ENCODE measurements around the gene SLC19A1.

SLC19A1 gene

DNA sequence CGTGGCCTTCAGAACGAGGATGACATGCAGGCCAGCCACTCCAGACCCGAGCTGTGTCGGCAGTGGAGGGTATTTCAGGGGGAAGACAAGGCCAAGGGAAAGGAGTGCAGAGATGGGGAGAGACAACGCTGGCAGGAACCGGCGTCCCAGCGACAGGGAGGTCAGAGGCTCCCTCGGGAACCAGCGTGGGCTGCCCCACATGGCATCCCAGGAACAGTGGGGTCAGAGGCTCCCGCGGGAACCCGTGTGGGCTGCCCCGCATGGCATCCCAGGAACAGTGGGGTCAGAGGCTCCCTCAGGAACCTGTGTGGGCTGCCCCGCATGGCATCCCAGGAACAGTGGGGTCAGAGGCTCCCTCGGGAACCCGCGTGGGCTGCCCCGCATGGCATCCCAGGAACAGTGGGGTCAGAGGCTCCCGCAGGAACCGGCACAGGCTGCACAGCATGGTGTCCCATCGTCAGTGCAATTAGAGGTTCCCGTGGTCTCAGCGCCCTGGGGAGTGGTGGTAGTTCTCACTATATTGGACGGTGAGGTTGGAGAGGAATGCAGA lies 43.0 kb downstream of the SLC19A1 start:
- Histone ChIP-seq H3K4me3 (ENCODE audit: low read length in 2 of 2) (no peak overlapping the region), H3K9me3 (ENCODE audit: control insufficient read depth in 2 of 2, low read length in 2 of 2) (no peaks in the 10 kb centered on the region), H3K27ac (ENCODE audit: low read depth in 2 of 2, low read length in 2 of 2) (no peak overlapping the region), H3K9ac (ENCODE audit: low read depth in 1 of 2, low read length in 2 of 2) (no peak overlapping the region), H3K36me3 (ENCODE audit: control insufficient read depth in 2 of 2, insufficient read depth in 2 of 2, low read length in 2 of 2) (peaks cover 0 to 1% of the 10 kb centered on the region in 2 donors), H3K27me3 (ENCODE audit: control insufficient read depth in 2 of 2, insufficient read depth in 2 of 2, low read length in 2 of 2) (no peaks in the 10 kb centered on the region), H3K4me1 (ENCODE audit: control insufficient read depth in 2 of 2, insufficient read depth in 2 of 2, low read length in 2 of 2) (no peaks in the 10 kb centered on the region)

DNA sequence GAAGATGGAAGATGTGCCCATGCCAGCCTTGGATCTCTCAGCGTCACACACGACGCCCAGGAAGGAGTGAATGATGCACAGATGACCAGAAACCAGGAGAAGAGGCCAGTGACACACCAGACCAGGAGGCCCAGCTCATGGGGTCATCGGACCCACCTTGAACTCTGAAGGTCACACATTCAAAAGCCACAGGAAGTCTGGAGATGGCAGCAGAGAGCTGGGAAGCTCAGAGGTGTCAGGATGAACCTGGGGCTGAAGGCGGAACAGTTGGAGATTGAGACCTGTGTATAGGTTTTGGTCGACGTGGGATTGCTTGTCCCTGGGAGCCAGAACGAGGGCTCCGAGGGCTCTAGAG lies 43.6 kb downstream of the SLC19A1 start:
- H3K4me3 ChIP-seq (ENCODE audit: low read length in 2 of 2): no peak overlapping the region
- no peak overlapping the region for H3K27ac ChIP-seq (ENCODE audit: low read depth in 2 of 2, low read length in 2 of 2)
- no peak overlapping the region for H3K9ac ChIP-seq (ENCODE audit: low read depth in 1 of 2, low read length in 2 of 2)
- peaks cover 0 to 1% of the 10 kb centered on the region in 2 donors for H3K36me3 ChIP-seq (ENCODE audit: control insufficient read depth in 2 of 2, insufficient read depth in 2 of 2, low read length in 2 of 2)
- H3K4me1 ChIP-seq (ENCODE audit: control insufficient read depth in 2 of 2, insufficient read depth in 2 of 2, low read length in 2 of 2): no peaks in the 10 kb centered on the region
- H3K9me3 ChIP-seq (ENCODE audit: control insufficient read depth in 2 of 2, low read length in 2 of 2): no peaks in the 10 kb centered on the region
- no peaks in the 10 kb centered on the region for H3K27me3 ChIP-seq (ENCODE audit: control insufficient read depth in 2 of 2, insufficient read depth in 2 of 2, low read length in 2 of 2)

DNA sequence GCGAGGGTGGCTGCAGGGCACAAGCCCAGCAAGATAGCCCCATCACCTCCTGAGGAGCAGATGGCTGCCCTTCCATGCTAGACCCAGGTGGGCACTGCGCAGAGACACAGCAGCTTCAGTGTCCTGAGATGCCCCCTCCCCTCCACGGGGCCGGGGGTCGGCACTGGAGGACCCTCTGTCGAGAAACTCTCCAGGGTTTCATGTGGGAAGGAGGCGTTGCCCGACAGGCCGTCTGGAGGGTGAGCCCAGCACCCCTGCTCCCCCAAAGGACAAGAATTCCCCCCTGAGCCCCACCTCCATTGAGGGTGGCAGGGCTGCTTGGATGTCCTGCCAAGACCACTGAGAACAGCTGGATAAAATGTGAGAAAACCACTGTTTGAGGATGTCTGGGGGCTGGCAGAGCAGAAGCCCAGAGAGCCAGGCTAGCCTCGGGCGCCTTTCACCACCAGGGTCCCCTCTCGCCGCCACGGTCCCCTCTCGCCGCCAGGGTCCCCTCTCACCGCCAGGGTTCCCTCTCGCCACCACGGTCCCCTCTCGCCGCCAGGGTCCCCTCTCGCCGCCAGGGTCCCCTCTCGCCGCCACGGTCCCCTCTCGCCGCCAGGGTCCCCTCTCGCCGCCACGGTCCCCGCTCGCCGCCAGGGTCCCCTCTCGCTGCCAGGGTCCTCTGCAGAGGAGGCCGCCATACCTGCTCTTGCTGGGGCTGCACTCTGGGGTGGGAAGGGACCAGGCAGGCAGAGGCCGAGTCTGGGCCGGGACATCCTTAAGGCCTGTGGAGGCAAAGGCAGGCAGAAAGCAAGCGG lies 44.2 kb downstream of the SLC19A1 start:
- Histone ChIP-seq H3K9ac (ENCODE audit: low read depth in 1 of 2, low read length in 2 of 2) (no peak overlapping the region), H3K36me3 (ENCODE audit: control insufficient read depth in 2 of 2, insufficient read depth in 2 of 2, low read length in 2 of 2) (peaks cover 0 to 1% of the 10 kb centered on the region in 2 donors), H3K4me1 (ENCODE audit: control insufficient read depth in 2 of 2, insufficient read depth in 2 of 2, low read length in 2 of 2) (no peaks in the 10 kb centered on the region), H3K9me3 (ENCODE audit: control insufficient read depth in 2 of 2, low read length in 2 of 2) (no peaks in the 10 kb centered on the region), H3K27me3 (ENCODE audit: control insufficient read depth in 2 of 2, insufficient read depth in 2 of 2, low read length in 2 of 2) (no peaks in the 10 kb centered on the region), H3K4me3 (ENCODE audit: low read length in 2 of 2) (no peak overlapping the region), H3K27ac (ENCODE audit: low read depth in 2 of 2, low read length in 2 of 2) (no peak overlapping the region)

DNA sequence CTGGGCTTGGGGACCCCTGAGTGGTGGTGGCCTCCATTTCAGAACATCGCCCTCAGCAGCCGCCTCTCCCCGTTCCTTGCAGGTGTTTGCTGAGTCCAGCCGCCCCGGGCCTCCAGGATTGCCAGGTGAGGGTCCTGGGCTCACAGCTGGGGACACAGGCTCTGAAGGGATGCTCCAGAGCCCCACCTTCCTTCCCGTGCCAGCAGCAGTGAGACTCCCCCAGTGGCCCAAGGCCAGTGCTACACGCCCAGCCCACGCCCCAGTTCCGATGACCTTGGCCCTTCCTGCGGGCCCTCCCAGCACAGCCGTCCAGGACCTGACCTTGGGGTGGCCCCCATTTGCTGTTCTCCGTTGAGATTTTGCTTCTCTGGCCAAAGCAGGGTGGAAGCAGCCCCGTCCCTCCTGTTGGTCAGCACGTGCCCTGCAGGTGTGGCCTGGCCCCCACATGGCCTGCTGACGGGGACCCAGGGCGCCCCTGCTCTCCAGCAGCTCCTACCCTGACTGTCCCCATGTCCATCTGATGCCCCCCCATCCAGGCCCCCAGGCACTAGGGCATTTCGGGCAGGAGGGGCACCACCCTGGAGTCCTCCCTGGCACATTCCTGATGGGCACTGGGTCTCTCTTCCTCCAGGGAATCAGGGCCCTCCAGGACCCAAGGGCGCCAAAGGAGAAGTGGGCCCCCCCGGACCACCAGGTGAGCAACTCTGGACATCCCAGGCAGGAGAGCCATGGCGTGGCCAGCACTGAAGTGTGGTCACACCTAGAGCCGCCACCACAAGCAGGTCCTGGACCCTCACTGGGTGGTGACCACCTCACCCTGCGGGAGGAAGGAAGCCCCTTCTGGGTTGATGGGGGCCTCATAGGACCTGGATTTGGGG lies 45.0 kb downstream of the SLC19A1 start:
- Histone ChIP-seq H3K27ac (ENCODE audit: low read depth in 2 of 2, low read length in 2 of 2) (no peak overlapping the region), H3K36me3 (ENCODE audit: control insufficient read depth in 2 of 2, insufficient read depth in 2 of 2, low read length in 2 of 2) (peaks cover 0 to 1% of the 10 kb centered on the region in 2 donors)

DNA sequence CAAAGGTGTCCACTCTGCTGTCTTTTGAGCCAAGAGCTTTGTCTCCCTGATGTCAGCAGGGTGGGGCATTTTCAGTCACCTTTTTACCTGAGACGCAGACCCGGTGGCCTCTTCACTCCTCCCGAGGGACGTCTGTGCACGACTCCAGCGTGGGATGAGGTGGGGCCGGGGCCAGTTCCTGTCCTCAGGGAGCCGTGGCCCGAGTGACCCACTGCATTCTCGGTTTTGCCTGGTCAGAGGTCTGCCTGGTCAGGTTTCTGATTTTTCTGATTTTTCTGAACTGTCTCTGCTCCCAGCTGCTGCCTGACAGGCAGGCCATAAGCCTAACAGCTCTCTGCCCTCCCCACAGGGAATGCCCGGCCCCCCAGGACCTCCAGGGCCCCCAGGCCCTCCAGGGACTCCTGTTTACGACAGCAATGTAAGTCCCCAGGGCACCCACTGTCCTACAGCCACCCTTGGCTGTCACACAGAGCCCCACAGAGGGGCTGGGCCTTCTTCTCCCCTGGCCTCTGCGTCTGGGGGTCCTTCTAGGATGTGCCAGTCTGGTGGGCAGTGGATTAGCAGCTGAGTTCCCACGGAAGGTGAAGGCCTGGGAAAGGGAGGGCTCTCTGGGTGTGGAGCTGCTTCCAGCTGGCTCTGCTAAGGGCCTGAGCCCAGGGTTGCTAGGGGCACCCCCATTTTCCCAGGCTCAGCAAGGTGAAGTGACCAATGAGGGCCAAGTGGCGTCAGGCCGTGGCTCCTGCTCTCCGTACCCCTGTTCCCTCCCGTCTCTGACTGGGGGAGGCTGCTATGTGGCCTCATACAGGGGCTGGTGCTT lies 45.9 kb downstream of the SLC19A1 start:
- no peak overlapping the region for H3K9ac ChIP-seq (ENCODE audit: low read depth in 1 of 2, low read length in 2 of 2)
- no peaks in the 10 kb centered on the region for H3K4me1 ChIP-seq (ENCODE audit: control insufficient read depth in 2 of 2, insufficient read depth in 2 of 2, low read length in 2 of 2)
- H3K9me3 ChIP-seq (ENCODE audit: control insufficient read depth in 2 of 2, low read length in 2 of 2): no peaks in the 10 kb centered on the region
- no peak overlapping the region for H3K27ac ChIP-seq (ENCODE audit: low read depth in 2 of 2, low read length in 2 of 2)
- no peak overlapping the region for H3K4me3 ChIP-seq (ENCODE audit: low read length in 2 of 2)
- H3K27me3 ChIP-seq (ENCODE audit: control insufficient read depth in 2 of 2, insufficient read depth in 2 of 2, low read length in 2 of 2): no peaks in the 10 kb centered on the region
- peaks cover 0 to 1% of the 10 kb centered on the region in 2 donors for H3K36me3 ChIP-seq (ENCODE audit: control insufficient read depth in 2 of 2, insufficient read depth in 2 of 2, low read length in 2 of 2)

More for the DNA sequence above, 45.0 kb downstream of the SLC19A1 start:
- Histone ChIP-seq H3K9me3 (ENCODE audit: control insufficient read depth in 2 of 2, low read length in 2 of 2) (no peaks in the 10 kb centered on the region), H3K9ac (ENCODE audit: low read depth in 1 of 2, low read length in 2 of 2) (no peak overlapping the region), H3K27me3 (ENCODE audit: control insufficient read depth in 2 of 2, insufficient read depth in 2 of 2, low read length in 2 of 2) (no peaks in the 10 kb centered on the region), H3K4me1 (ENCODE audit: control insufficient read depth in 2 of 2, insufficient read depth in 2 of 2, low read length in 2 of 2) (no peaks in the 10 kb centered on the region), H3K4me3 (ENCODE audit: low read length in 2 of 2) (no peak overlapping the region)

DNA sequence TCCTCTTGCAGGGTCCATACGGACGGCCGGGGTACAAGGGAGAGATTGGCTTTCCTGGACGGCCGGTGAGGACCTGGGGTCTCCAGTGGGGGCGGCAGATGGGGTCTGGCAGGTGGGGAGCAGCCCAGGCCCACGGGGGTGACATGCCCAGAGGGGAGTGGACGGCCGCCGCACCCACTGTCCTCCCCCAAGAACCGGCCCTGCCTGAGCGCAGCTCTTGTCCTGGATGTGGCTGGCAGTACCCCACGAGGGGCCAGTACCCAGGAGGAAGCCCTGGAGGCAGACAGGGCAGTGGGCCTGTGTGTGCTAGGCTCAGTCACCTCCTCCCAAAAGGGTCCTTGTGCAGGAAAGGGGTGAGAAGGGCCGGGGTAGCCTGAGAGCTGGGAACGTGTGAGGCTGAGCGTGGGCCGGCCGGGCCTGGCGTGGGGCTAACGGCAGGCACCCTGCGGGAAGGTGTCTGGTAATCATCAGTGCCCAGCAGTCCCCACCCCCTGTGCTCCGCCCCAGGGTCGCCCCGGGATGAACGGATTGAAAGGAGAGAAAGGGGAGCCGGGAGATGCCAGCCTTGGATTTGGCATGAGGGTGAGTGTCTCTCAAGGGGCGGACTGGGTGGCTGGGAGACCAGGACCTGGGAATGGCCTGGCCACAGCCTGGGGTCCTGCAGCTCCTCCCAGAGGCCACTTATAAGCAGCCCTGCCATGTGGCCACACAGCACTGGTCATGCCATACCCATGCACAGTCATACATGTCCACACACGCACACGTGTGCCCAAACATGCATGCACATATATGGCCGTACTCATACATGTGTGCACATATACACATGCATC lies 47.2 kb downstream of the SLC19A1 start:
- H3K4me3 ChIP-seq (ENCODE audit: low read length in 2 of 2): no peak overlapping the region
- no peaks in the 10 kb centered on the region for H3K4me1 ChIP-seq (ENCODE audit: control insufficient read depth in 2 of 2, insufficient read depth in 2 of 2, low read length in 2 of 2)
- peaks cover 0 to 1% of the 10 kb centered on the region in 2 donors for H3K36me3 ChIP-seq (ENCODE audit: control insufficient read depth in 2 of 2, insufficient read depth in 2 of 2, low read length in 2 of 2)
- H3K9me3 ChIP-seq (ENCODE audit: control insufficient read depth in 2 of 2, low read length in 2 of 2): no peaks in the 10 kb centered on the region
- H3K27ac ChIP-seq (ENCODE audit: low read depth in 2 of 2, low read length in 2 of 2): no peak overlapping the region
- no peaks in the 10 kb centered on the region for H3K27me3 ChIP-seq (ENCODE audit: control insufficient read depth in 2 of 2, insufficient read depth in 2 of 2, low read length in 2 of 2)
- no peak overlapping the region for H3K9ac ChIP-seq (ENCODE audit: low read depth in 1 of 2, low read length in 2 of 2)

DNA sequence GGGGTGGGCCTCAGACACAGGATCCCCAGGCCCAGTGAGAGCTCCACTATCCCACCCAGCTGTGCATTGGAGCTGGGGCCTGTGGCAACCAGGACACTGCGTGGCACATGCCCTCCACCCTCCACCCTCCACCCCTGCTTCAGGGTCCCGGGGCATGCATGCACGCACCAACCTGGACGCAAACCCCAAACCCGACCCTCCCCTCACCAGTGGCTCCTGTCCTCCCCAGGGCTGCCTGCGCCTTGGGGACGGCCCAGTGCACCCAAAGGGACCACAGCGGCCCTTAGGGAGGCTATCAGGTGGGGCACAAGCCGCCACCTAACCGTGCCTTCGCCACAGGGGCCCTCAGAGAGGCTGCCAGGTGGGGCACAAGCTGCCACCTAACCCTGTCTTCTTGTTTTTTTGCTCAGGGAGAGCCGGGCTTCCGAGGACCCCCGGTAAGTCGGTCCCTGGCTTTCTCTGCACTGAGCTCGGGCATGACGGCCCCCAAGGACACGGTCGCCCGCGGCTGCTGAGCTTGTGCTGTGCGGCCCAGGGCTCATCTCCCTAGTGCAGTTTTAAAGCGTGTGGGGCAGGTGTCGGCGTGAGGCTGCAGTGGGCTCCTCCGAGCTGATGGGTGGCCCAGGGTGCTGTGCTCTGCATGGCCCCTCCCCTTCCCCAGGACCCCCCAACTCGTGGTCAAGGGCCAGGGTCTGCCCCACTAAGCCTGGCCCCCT lies 47.9 kb downstream of the SLC19A1 start:
- H3K27me3 ChIP-seq (ENCODE audit: control insufficient read depth in 2 of 2, insufficient read depth in 2 of 2, low read length in 2 of 2): no peaks in the 10 kb centered on the region
- H3K4me1 ChIP-seq (ENCODE audit: control insufficient read depth in 2 of 2, insufficient read depth in 2 of 2, low read length in 2 of 2): no peaks in the 10 kb centered on the region
- H3K4me3 ChIP-seq (ENCODE audit: low read length in 2 of 2): no peak overlapping the region
- H3K9me3 ChIP-seq (ENCODE audit: control insufficient read depth in 2 of 2, low read length in 2 of 2): no peaks in the 10 kb centered on the region
- H3K36me3 ChIP-seq (ENCODE audit: control insufficient read depth in 2 of 2, insufficient read depth in 2 of 2, low read length in 2 of 2): peaks cover 0 to 1% of the 10 kb centered on the region in 2 donors
- no peak overlapping the region for H3K27ac ChIP-seq (ENCODE audit: low read depth in 2 of 2, low read length in 2 of 2)
- no peak overlapping the region for H3K9ac ChIP-seq (ENCODE audit: low read depth in 1 of 2, low read length in 2 of 2)

DNA sequence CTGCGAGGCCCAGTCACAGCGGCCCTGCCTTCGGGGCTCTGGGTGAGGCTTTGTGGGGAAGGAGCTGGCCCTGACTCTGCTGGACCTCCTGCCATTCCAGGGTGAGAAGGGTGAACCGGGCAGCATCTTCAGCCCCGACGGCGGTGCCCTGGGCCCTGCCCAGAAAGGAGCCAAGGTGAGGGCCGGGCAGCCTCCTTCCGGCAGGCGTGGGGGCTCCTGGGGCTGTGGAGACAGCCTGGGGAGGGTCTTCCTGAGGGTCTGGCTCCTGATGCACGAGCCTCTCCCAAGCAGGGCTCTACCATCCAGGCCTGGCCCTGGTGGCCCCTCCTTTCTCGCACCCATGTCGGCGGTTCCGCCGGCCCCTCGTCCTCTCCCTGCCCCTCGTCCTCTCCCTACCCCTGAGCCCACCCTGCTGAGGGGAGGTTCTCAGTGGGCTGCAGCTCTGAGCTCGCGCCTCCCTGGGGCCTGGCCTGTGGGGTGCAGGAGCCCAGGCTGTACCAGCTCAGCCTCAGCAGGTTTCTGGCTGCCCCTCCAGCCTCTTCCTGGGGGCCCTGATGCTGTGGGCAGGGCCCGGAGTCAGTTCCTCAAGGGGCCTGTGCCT lies 48.7 kb downstream of the SLC19A1 start:
- Histone ChIP-seq H3K9ac (ENCODE audit: low read depth in 1 of 2, low read length in 2 of 2) (no peak overlapping the region), H3K27me3 (ENCODE audit: control insufficient read depth in 2 of 2, insufficient read depth in 2 of 2, low read length in 2 of 2) (no peaks in the 10 kb centered on the region), H3K27ac (ENCODE audit: low read depth in 2 of 2, low read length in 2 of 2) (no peak overlapping the region), H3K4me1 (ENCODE audit: control insufficient read depth in 2 of 2, insufficient read depth in 2 of 2, low read length in 2 of 2) (no peaks in the 10 kb centered on the region), H3K4me3 (ENCODE audit: low read length in 2 of 2) (no peak overlapping the region), H3K36me3 (ENCODE audit: control insufficient read depth in 2 of 2, insufficient read depth in 2 of 2, low read length in 2 of 2) (no peaks in the 10 kb centered on the region), H3K9me3 (ENCODE audit: control insufficient read depth in 2 of 2, low read length in 2 of 2) (no peaks in the 10 kb centered on the region)
